ENCODE data around the gene MUL1. TPM values are rescaled to one million over a fixed set of nuclear protein-coding genes. Genes with fewer than 3 reads are reported as not detected.

The MUL1 gene
- total RNA-seq, 4 donors from 2014 or later: 24.5 to 71.3 (median 42.7) TPM

- peaks cover 0 to 47% (median 0%) of the 10 kb centered on the region in 4 donors for H3K27me3 ChIP-seq
- WGBS: 58% methylated on average over 3 of the region's 3 CpGs
- no peaks in the 10 kb centered on the region for H3K9me3 ChIP-seq
- H3K4me3 ChIP-seq: no peak overlapping the region
- TF ChIP-seq CTCF (IDR thresholded peaks at IDR 0.05): no peak
- TF ChIP-seq POLR2AphosphoS5 (IDR thresholded peaks at IDR 0.05): no peak
- TF ChIP-seq POLR2A (IDR thresholded peaks at IDR 0.05; ENCODE audit: low read depth): no peak
- peaks cover 0 to 6% (median 5%) of the 10 kb centered on the region in 4 donors for H3K4me1 ChIP-seq
- no peak for DNase-seq (ENCODE audit: extremely low spot score)
- H3K27ac ChIP-seq (replicated peaks in 1 of 4): no peak overlapping the region
- intact Hi-C loops (cut with DNase I): no loop called here
- H3K36me3 ChIP-seq: no peaks in the 10 kb centered on the region
Observed at GRCh38 chr1:20470194-20470593, 37.8 kb downstream of the MUL1 start.

GRCh38 chr1:20469406-20470076 lies 38.4 kb downstream of the MUL1 start:
- intact Hi-C loops (cut with DNase I): no loop called here
- Histone ChIP-seq H3K4me1 (peaks cover 0 to 6% (median 5%) of the 10 kb centered on the region in 4 donors), H3K36me3 (no peaks in the 10 kb centered on the region), H3K9me3 (no peaks in the 10 kb centered on the region), H3K27ac (replicated peaks in 1 of 4) (no peak overlapping the region), H3K4me3 (no peak overlapping the region), H3K27me3 (peaks cover 0 to 51% (median 0%) of the 10 kb centered on the region in 4 donors)
- 89% methylated on average over 1 of the region's 1 CpG for WGBS
- no peak for TF ChIP-seq POLR2AphosphoS5 (IDR thresholded peaks at IDR 0.05)
- TF ChIP-seq POLR2A (IDR thresholded peaks at IDR 0.05; ENCODE audit: low read depth): no peak
- TF ChIP-seq EP300 (IDR thresholded peaks at IDR 0.05): no peak
- TF ChIP-seq CTCF (IDR thresholded peaks at IDR 0.05): no peak
- no peak for DNase-seq (ENCODE audit: extremely low spot score)

GRCh38 chr1:20466273-20466672 lies 41.7 kb downstream of the MUL1 start:
- WGBS: 66% methylated on average over 7 of the region's 9 CpGs
- no peak for DNase-seq (ENCODE audit: extremely low spot score)
- peaks cover 0 to 3% (median 0%) of the 10 kb centered on the region in 4 donors for H3K9me3 ChIP-seq
- intact Hi-C loops (cut with DNase I): no loop called here
- no peak overlapping the region for H3K27ac ChIP-seq (replicated peaks in 1 of 4)
- H3K4me1 ChIP-seq: no peaks in the 10 kb centered on the region
- no peaks in the 10 kb centered on the region for H3K36me3 ChIP-seq
- TF ChIP-seq POLR2AphosphoS5 (IDR thresholded peaks at IDR 0.05) (no peak), CTCF (IDR thresholded peaks at IDR 0.05) (no peak), EP300 (IDR thresholded peaks at IDR 0.05) (no peak), POLR2A (IDR thresholded peaks at IDR 0.05; ENCODE audit: low read depth) (no peak)
- H3K4me3 ChIP-seq: no peak overlapping the region
- peaks cover 0 to 34% (median 0%) of the 10 kb centered on the region in 4 donors for H3K27me3 ChIP-seq

- intact Hi-C loops (cut with DNase I): no loop called here
Observed at GRCh38 chr1:20465187-20465586, 42.8 kb downstream of the MUL1 start.

More at GRCh38 chr1:20465187-20465586, 42.8 kb downstream of the MUL1 start:
- no peak for DNase-seq (ENCODE audit: extremely low spot score)
- H3K36me3 ChIP-seq: no peaks in the 10 kb centered on the region
- no peak overlapping the region for H3K27ac ChIP-seq (replicated peaks in 1 of 4)
- H3K4me1 ChIP-seq: no peaks in the 10 kb centered on the region
- H3K27me3 ChIP-seq: peaks cover 0 to 38% (median 0%) of the 10 kb centered on the region in 4 donors
- 70% methylated on average over 5 of the region's 5 CpGs for WGBS
- TF ChIP-seq EP300 (IDR thresholded peaks at IDR 0.05) (no peak), POLR2AphosphoS5 (IDR thresholded peaks at IDR 0.05) (no peak), POLR2A (IDR thresholded peaks at IDR 0.05; ENCODE audit: low read depth) (no peak), CTCF (IDR thresholded peaks at IDR 0.05) (no peak)
- no peak overlapping the region for H3K4me3 ChIP-seq
- peaks cover 0 to 3% (median 0%) of the 10 kb centered on the region in 4 donors for H3K9me3 ChIP-seq
